PC-3 (cell line): ENCODE data around the gene HMCN1.

Experiments
- CTCF ChIP-seq: fragments of 300-600 bp; sonication (generic); conservative IDR thresholded peaks from 2 replicates; pipeline ENCODE4 v1.5.1; 2017; ENCODE audit warnings: antibody characterized with exemption, low read depth, mild to moderate bottlenecking, low read length
- EZH2phosphoT487 ChIP-seq: fragments of 300-600 bp; sonication (generic); IDR thresholded peaks from 2 replicates; pipeline ENCODE4 v1.6.1; 2018; ENCODE audit warnings: mild to moderate bottlenecking, antibody characterized with exemption, low read length, borderline replicate concordance

DNA sequence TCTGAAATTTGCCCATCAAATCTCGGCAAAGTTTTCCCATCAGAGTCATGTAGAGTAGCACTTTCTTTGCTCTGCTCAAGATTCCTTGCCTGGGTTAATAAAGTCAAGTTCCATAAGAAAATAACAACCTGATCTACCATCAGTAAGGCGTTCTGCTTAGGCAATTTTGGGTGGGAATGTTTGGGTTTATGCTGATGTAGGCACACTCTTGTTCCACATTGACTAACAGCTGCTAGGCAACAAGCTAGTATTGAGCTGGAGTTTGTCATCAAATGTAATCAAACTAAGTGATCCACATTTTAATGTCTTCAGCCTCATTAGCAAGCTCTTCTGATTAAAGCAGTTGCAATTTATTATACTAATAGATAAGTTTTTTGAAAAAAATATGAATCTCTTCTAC is 12.1 kb upstream of the HMCN1 start:
- TF ChIP-seq CTCF (no peak), EZH2phosphoT487 (no peak)
